ENCODE measurements around the gene SEC61B. TPM values are rescaled to one million over a fixed set of nuclear protein-coding genes. Genes with fewer than 3 reads are reported as not detected.

The SEC61B gene
- total RNA-seq, 1 donor from 2014 or later, result 80.8 TPM

DNA sequence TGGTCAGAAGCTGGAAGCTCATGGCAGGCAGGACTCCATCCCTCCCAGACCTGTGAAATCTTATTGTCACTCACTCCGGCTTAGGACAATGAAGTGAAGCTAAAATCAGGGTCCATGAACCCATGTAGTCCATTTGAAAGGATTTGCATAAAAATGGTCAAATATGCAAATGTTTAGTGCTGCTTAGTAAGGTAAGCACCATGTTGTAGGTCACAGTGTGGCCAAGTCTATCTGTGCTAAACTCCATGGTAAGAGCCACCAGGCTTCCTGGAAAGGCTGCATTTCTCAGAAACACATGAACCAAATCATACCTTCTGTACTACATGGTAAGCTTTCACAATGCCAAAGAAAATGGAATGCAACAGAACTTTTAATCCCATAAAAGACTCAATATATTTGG, 6.0 kb upstream of the SEC61B start:
- peaks cover 0 to 8% of the 10 kb centered on the region in 2 donors for H3K36me3 ChIP-seq
- intact Hi-C loops (cut with DNase I), result no loop called here
- peaks cover 33% of the 10 kb centered on the region for H3K4me1 ChIP-seq
- H3K4me3 ChIP-seq, result no peak overlapping the region
- no peak for DNase-seq (ENCODE audit: extremely low spot score in 2 of 2)
- H3K27ac ChIP-seq, result no peak overlapping the region
- H3K27me3 ChIP-seq, result no peaks in the 10 kb centered on the region
- no peaks in the 10 kb centered on the region for H3K9me3 ChIP-seq
- TF ChIP-seq POLR2A (IDR thresholded peaks at IDR 0.05), result no peak
- no peak for TF ChIP-seq POLR2AphosphoS5 (IDR thresholded peaks at IDR 0.05; ENCODE audit: insufficient read depth in 1 of 2, low read depth in 1 of 2)
- TF ChIP-seq, protein P1, sequence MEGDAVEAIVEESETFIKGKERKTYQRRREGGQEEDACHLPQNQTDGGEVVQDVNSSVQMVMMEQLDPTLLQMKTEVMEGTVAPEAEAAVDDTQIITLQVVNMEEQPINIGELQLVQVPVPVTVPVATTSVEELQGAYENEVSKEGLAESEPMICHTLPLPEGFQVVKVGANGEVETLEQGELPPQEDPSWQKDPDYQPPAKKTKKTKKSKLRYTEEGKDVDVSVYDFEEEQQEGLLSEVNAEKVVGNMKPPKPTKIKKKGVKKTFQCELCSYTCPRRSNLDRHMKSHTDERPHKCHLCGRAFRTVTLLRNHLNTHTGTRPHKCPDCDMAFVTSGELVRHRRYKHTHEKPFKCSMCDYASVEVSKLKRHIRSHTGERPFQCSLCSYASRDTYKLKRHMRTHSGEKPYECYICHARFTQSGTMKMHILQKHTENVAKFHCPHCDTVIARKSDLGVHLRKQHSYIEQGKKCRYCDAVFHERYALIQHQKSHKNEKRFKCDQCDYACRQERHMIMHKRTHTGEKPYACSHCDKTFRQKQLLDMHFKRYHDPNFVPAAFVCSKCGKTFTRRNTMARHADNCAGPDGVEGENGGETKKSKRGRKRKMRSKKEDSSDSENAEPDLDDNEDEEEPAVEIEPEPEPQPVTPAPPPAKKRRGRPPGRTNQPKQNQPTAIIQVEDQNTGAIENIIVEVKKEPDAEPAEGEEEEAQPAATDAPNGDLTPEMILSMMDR (IDR thresholded peaks at IDR 0.05), result no peak

DNA sequence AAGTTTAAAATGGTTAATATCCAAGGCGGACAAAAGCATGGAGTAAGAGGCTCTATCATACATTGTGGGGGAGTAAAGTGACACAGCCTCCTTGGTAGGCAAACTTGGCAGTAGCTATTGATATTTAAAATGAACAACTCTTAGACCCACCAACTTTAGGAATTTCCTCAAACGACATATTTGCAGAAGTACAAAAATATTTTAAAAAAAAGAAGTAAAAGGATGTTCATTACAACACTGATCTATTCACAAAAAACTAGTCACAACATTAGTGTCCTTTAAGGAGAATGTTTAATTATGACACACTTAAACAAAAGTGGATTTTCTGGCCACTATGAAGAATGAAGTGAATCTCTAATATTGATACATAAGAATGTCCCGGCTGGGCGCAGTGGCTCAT, 2.1 kb upstream of the SEC61B start:
- TF ChIP-seq POLR2A (IDR thresholded peaks at IDR 0.05), result no peak
- H3K4me3 ChIP-seq, result peak overlapping the region; percentile 82 to 85
- H3K36me3 ChIP-seq, result peaks cover 0 to 13% of the 10 kb centered on the region in 2 donors
- H3K9me3 ChIP-seq, result no peaks in the 10 kb centered on the region
- no peaks in the 10 kb centered on the region for H3K27me3 ChIP-seq
- intact Hi-C loops (cut with DNase I), result loop anchor here (5.0 to 10.0 kb wide), 2 partner anchors 605 to 1713 kb away; partner anchors contain the start of gene NR4A3
- DNase-seq (ENCODE audit: extremely low spot score in 2 of 2), result no peak
- no peak overlapping the region for H3K27ac ChIP-seq
- H3K4me1 ChIP-seq, result peaks cover 57% of the 10 kb centered on the region

DNA sequence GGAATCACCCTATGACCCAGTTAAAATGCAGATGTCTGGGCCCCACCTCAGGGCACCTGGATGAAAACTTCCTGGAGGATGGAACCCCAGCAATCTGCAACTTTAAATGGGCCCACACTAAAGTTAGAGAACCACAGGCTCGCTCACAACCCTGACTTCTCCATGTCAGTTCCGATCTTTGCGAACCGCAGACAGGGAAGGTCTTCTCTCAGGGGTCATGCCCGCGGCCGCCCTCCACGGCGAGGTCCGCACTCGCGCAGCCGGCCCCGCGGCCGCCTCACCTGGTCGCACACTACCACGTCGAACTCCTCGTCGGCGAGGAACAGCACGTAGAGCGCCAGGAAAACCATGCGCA, 839 bp upstream of the SEC61B start:
- peaks cover 70% of the 10 kb centered on the region for H3K4me1 ChIP-seq
- peak overlapping the region; percentile 93 for H3K27ac ChIP-seq
- H3K9me3 ChIP-seq, result no peaks in the 10 kb centered on the region
- peaks cover 0 to 13% of the 10 kb centered on the region in 2 donors for H3K36me3 ChIP-seq
- H3K27me3 ChIP-seq, result no peaks in the 10 kb centered on the region
- TF ChIP-seq POLR2A (IDR thresholded peaks at IDR 0.05), result no peak
- peak overlapping the region; percentile 82 to 85 for H3K4me3 ChIP-seq
- intact Hi-C loops (cut with DNase I), result loop anchor here (5.0 to 10.0 kb wide), 2 partner anchors 604 to 1714 kb away; partner anchors contain the start of gene NR4A3
- DNase-seq (ENCODE audit: extremely low spot score in 2 of 2), result no peak

DNA sequence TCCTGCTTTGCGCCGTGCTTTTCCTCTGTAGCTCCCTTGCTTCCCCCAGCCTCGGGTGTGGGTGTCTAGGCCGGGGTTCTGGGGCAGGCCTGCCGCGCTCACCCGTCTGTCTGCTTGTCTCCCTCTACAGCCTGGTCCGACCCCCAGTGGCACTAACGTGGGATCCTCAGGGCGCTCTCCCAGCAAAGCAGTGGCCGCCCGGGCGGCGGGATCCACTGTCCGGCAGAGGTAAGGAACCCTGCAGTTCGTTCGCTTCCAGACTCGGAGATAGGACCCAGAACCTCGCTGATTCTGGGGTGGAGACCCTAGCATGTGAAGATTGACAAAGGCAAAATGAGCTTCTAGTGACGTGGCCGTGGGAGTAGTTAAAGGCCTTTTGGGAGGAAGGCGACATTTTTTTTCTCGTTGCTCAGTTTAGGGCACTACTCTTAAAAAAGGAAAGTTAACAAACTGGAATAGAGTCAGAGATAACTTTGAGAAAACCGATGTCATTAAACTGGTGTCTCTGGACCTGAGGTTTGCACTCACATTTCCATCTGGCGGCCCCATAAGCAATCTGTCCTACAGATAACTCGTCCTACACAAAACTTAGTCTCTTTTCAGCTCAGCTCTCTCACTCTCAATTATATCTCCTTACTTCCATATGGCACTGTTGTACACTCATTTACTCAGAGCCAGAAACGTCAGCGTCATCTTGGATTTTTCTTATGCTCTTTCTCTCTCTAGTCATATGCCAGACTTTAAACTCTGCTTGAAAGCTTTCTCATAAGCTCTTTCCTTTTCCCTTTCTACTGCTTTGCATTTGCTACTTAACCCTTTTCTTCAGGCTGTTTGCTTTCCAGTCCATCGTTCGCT, 561 bp downstream of the SEC61B start:
- peaks cover 73% of the 10 kb centered on the region for H3K4me1 ChIP-seq
- intact Hi-C loops (cut with DNase I), result loop anchor here (5.0 to 10.0 kb wide), 2 partner anchors 602 to 1715 kb away; partner anchors contain the start of gene NR4A3
- H3K4me3 ChIP-seq, result peak overlapping the region; percentile 82 to 85
- H3K36me3 ChIP-seq, result peaks cover 0 to 14% of the 10 kb centered on the region in 2 donors
- peak overlapping the region; percentile 93 for H3K27ac ChIP-seq
- DNase-seq (ENCODE audit: extremely low spot score in 2 of 2), result no peak
- H3K27me3 ChIP-seq, result no peaks in the 10 kb centered on the region
- H3K9me3 ChIP-seq, result no peaks in the 10 kb centered on the region
- TF ChIP-seq, protein P1 (IDR thresholded peaks at IDR 0.05), result no peak
- TF ChIP-seq POLR2AphosphoS5 (IDR thresholded peaks at IDR 0.05; ENCODE audit: insufficient read depth in 1 of 2, low read depth in 1 of 2) (no peak), POLR2A (IDR thresholded peaks at IDR 0.05) (no peak)

DNA sequence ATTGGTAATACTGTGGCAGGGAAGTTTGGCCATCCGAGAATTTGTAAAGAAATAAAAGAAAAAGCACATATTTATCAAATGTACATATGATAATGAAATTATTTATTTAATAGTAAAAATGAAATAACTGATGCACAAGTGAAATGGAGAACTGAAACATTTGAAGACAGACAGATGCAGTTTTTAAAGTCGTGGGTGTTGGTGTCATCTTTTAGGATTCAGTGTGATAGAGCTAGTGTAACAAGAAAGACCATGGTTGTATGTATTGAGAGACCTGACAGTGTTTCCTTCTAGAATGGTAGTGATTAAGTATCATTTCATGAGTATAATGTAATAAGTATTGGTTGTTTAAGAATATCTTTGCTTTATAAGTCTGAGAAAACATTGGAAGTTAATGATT, 2.4 kb downstream of the SEC61B start:
- Histone ChIP-seq H3K4me1 (peaks cover 59% of the 10 kb centered on the region), H3K36me3 (peaks cover 0 to 26% of the 10 kb centered on the region in 2 donors), H3K27me3 (no peaks in the 10 kb centered on the region), H3K27ac (no peak overlapping the region), H3K9me3 (no peaks in the 10 kb centered on the region), H3K4me3 (no peak overlapping the region)
- intact Hi-C loops (cut with DNase I), result loop anchor here (5.0 to 10.0 kb wide), 2 partner anchors 600 to 1717 kb away; partner anchors contain the start of gene NR4A3
- DNase-seq (ENCODE audit: extremely low spot score in 2 of 2), result no peak
- TF ChIP-seq, protein P1 (IDR thresholded peaks at IDR 0.05), result no peak
- TF ChIP-seq POLR2A (IDR thresholded peaks at IDR 0.05) (no peak), POLR2AphosphoS5 (IDR thresholded peaks at IDR 0.05; ENCODE audit: insufficient read depth in 1 of 2, low read depth in 1 of 2) (no peak)

DNA sequence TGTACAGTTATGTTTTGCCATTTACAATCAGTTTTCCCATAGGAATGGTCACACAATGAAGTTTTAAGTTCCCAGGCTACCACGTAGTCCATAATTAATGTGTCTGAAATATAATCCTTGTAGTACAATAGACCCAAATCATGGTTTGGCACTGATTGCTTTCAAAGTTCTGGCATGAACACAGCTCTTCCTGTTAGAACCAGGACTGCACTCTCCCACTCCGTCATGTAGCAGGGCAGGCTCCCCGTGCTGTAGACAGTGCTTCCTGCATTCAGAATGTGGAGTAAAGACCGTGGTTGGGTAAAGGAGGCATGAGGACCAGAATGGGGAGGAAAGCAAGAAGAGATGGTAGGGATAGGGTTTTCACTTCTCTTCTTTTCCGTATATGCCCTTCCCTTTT, 4.0 kb downstream of the SEC61B start:
- TF ChIP-seq POLR2AphosphoS5 (IDR thresholded peaks at IDR 0.05; ENCODE audit: insufficient read depth in 1 of 2, low read depth in 1 of 2) (no peak), POLR2A (IDR thresholded peaks at IDR 0.05) (no peak)
- TF ChIP-seq, protein P1 (IDR thresholded peaks at IDR 0.05), result no peak
- H3K27ac ChIP-seq, result no peak overlapping the region
- no peaks in the 10 kb centered on the region for H3K9me3 ChIP-seq
- intact Hi-C loops (cut with DNase I), result loop anchor here (10.0 kb wide), 1 partner anchor 599 kb away; the partner anchor contains the start of gene NR4A3
- no peak for DNase-seq (ENCODE audit: extremely low spot score in 2 of 2)
- no peaks in the 10 kb centered on the region for H3K27me3 ChIP-seq
- no peak overlapping the region for H3K4me3 ChIP-seq
- H3K4me1 ChIP-seq, result peaks cover 43% of the 10 kb centered on the region
- peaks cover 0 to 33% of the 10 kb centered on the region in 2 donors for H3K36me3 ChIP-seq
